Type B pancreatic cell (in vitro differentiated cells): ENCODE results near the gene PKDCC. TPM values are rescaled to one million over a fixed set of nuclear protein-coding genes. Genes with fewer than 3 reads are reported as not detected.
A peak's percentile ranks its signal among the peaks of the same experiment; 100 is the strongest.

Experiments used
- DNase-seq: peaks from one replicate; pipeline ENCODE4 v3.0.0; 2021; ENCODE audit warnings: mixed read lengths; ENCODE audit not compliant: unreplicated experiment; ENCODE audit errors: extremely low spot score
- H3K27ac Mint-ChIP-seq: 2 replicates; pipeline ENCODE4 v1.8.0; 2021; ENCODE audit warnings: mild to moderate bottlenecking, mixed read lengths
- H3K27me3 Mint-ChIP-seq: 2 replicates; pipeline ENCODE4 v1.8.0; 2021; ENCODE audit warnings: mixed read lengths
- H3K36me3 Mint-ChIP-seq: 2 replicates; pipeline ENCODE4 v1.8.0; 2021; ENCODE audit warnings: mixed read lengths
- H3K4me1 Mint-ChIP-seq: one replicate; pipeline ENCODE4 v1.8.0; 2021; ENCODE audit warnings: mixed read lengths; ENCODE audit not compliant: unreplicated experiment
- H3K4me3 Mint-ChIP-seq: 2 replicates; pipeline ENCODE4 v1.8.0; 2021; ENCODE audit warnings: mild to moderate bottlenecking, mixed read lengths
- H3K9me3 Mint-ChIP-seq: 2 replicates; pipeline ENCODE4 v1.8.0; 2021; ENCODE audit warnings: mixed read lengths
- CTCF ChIP-seq: fragments of 200-600 bp; sonication (generic); conservative IDR thresholded peaks from 2 replicates; pipeline ENCODE4 v1.5.0; 2021; ENCODE audit warnings: antibody characterized with exemption, mild to moderate bottlenecking
- total RNA-seq: library from RNA; stranded (reverse); gene quantifications from 2 replicates; pipeline ENCODE4 v1.2.1, GENCODE V29; 2021; ENCODE audit warnings: low replicate concordance

The PKDCC gene
- total RNA-seq, 1 donor from 2014 or later = 158 TPM

GRCh38 chr2:42012137-42012536, 35.7 kb upstream of the PKDCC start:
- Mint-ChIP-seq H3K9me3 (peaks cover 5% of the 10 kb centered on the region), H3K27ac (no peak overlapping the region), H3K36me3 (no peaks in the 10 kb centered on the region), H3K4me3 (no peak overlapping the region), H3K4me1 (peaks cover 21% of the 10 kb centered on the region), H3K27me3 (no peaks in the 10 kb centered on the region)
- no peak for DNase-seq
- TF ChIP-seq CTCF = no peak

DNA sequence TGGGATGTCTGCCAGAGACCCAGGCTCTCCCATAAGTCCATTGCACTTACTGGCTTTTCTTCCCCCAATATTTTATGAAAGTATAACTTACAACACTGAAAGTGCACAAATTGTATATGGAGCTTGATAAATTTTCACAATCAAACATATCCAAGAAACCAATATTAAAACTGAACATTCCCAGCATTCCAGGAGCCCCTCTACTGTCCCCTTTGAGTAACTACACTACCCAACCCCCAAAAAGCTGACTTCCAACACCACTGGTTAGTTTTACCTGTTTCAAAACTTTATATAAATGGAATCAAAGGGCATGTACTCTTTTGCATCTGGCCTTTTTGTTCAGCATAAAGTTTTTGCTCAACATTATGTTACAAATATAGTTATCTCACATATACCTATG, 35.2 kb upstream of the PKDCC start:
- H3K9me3 Mint-ChIP-seq = peaks cover 5% of the 10 kb centered on the region
- TF ChIP-seq CTCF = peak; percentile 53
- H3K27me3 Mint-ChIP-seq = no peaks in the 10 kb centered on the region
- no peak for DNase-seq
- peaks cover 21% of the 10 kb centered on the region for H3K4me1 Mint-ChIP-seq
- no peak overlapping the region for H3K27ac Mint-ChIP-seq
- no peak overlapping the region for H3K4me3 Mint-ChIP-seq
- H3K36me3 Mint-ChIP-seq = no peaks in the 10 kb centered on the region

GRCh38 chr2:42013409-42013808, 34.4 kb upstream of the PKDCC start:
- H3K4me3 Mint-ChIP-seq = no peak overlapping the region

GRCh38 chr2:42021464-42021863, 26.4 kb upstream of the PKDCC start:
- peaks cover 3% of the 10 kb centered on the region for H3K27me3 Mint-ChIP-seq
- peaks cover 36% of the 10 kb centered on the region for H3K4me1 Mint-ChIP-seq
- no peak for DNase-seq
- peak overlapping the region; percentile 15 for H3K4me3 Mint-ChIP-seq
- H3K9me3 Mint-ChIP-seq = peaks cover 2% of the 10 kb centered on the region
- no peaks in the 10 kb centered on the region for H3K36me3 Mint-ChIP-seq
- TF ChIP-seq CTCF = no peak
- H3K27ac Mint-ChIP-seq = peak overlapping the region; percentile 36

More at GRCh38 chr2:42013409-42013808, 34.4 kb upstream of the PKDCC start:
- Mint-ChIP-seq H3K36me3 (no peaks in the 10 kb centered on the region), H3K27ac (no peak overlapping the region), H3K27me3 (no peaks in the 10 kb centered on the region), H3K9me3 (peaks cover 5% of the 10 kb centered on the region), H3K4me1 (peaks cover 17% of the 10 kb centered on the region)
- no peak for DNase-seq
- TF ChIP-seq CTCF = no peak

DNA sequence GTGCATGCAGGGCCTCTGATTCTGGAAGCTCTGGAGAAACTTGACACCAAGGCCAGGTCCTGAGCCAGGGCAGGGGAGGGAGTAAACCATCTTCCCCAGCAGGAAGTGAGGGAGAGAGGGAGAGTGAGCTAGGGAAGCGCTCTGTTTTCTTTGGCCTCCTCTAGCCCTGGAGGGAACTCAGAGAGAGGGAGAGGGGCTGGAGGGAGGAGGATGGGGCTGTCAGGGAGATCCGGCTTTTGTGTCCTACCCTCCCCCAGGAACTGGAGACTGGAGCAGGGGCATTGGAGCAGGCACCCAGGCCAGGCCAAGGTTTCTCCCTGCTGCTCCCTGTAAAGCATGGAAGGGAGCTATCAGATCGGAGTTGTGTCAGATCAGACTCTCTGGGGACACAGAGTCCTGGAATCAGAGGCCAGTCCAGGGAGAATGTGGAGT, 22.7 kb upstream of the PKDCC start:
- Mint-ChIP-seq H3K27ac (peak overlapping the region; percentile 48), H3K9me3 (no peaks in the 10 kb centered on the region), H3K4me3 (peak overlapping the region; percentile 44), H3K27me3 (peaks cover 3% of the 10 kb centered on the region), H3K4me1 (peaks cover 60% of the 10 kb centered on the region), H3K36me3 (no peaks in the 10 kb centered on the region)
- DNase-seq = no peak
- TF ChIP-seq CTCF = no peak

GRCh38 chr2:42026272-42026671, 21.5 kb upstream of the PKDCC start:
- Mint-ChIP-seq H3K36me3 (no peaks in the 10 kb centered on the region), H3K4me1 (peaks cover 67% of the 10 kb centered on the region), H3K27ac (peak overlapping the region; percentile 57), H3K9me3 (no peaks in the 10 kb centered on the region), H3K27me3 (peaks cover 11% of the 10 kb centered on the region), H3K4me3 (no peak overlapping the region)
- no peak for DNase-seq
- no peak for TF ChIP-seq CTCF
